Measurements from ENCODE around the gene XYLT1. TPM values are rescaled to one million over a fixed set of nuclear protein-coding genes. Genes with fewer than 3 reads are reported as not detected.

The XYLT1 gene
- polyA plus RNA-seq, 1 donor = 5.5 TPM

- no peak for DNase-seq (ENCODE audit: low read depth)
Observed at GRCh38 chr16:17460890-17461289, 9.9 kb downstream of the XYLT1 start.

GRCh38 chr16:17459903-17460521, 10.7 kb downstream of the XYLT1 start:
- no peak for DNase-seq (ENCODE audit: low read depth)

GRCh38 chr16:17457997-17458396, 12.8 kb downstream of the XYLT1 start:
- no peak for DNase-seq (ENCODE audit: low read depth)

GRCh38 chr16:17457513-17457912, 13.2 kb downstream of the XYLT1 start:
- no peak for DNase-seq (ENCODE audit: low read depth)

GRCh38 chr16:17454162-17454730, 16.5 kb downstream of the XYLT1 start:
- DNase-seq (ENCODE audit: low read depth) = no peak

- DNase-seq (ENCODE audit: low read depth) = no peak
Observed at GRCh38 chr16:17453364-17454038, 17.3 kb downstream of the XYLT1 start.

GRCh38 chr16:17452922-17453321, 17.8 kb downstream of the XYLT1 start:
- no peak for DNase-seq (ENCODE audit: low read depth)

- DNase-seq (ENCODE audit: low read depth) = no peak
Observed at GRCh38 chr16:17451843-17452242, 18.9 kb downstream of the XYLT1 start.

GRCh38 chr16:17450291-17450690, 20.5 kb downstream of the XYLT1 start:
- DNase-seq (ENCODE audit: low read depth) = no peak

GRCh38 chr16:17448640-17449638, 21.8 kb downstream of the XYLT1 start:
- no peak for DNase-seq (ENCODE audit: low read depth)

GRCh38 chr16:17447101-17447569, 23.6 kb downstream of the XYLT1 start:
- no peak for DNase-seq (ENCODE audit: low read depth)

GRCh38 chr16:17446661-17447060, 24.1 kb downstream of the XYLT1 start:
- DNase-seq (ENCODE audit: low read depth) = no peak

GRCh38 chr16:17445421-17445820, 25.3 kb downstream of the XYLT1 start:
- no peak for DNase-seq (ENCODE audit: low read depth)

- DNase-seq (ENCODE audit: low read depth) = no peak
Observed at GRCh38 chr16:17444658-17445057, 26.1 kb downstream of the XYLT1 start.

GRCh38 chr16:17440131-17440530, 30.6 kb downstream of the XYLT1 start:
- DNase-seq (ENCODE audit: low read depth) = no peak

- DNase-seq (ENCODE audit: low read depth) = no peak
Observed at GRCh38 chr16:17439580-17439979, 31.2 kb downstream of the XYLT1 start.

- DNase-seq (ENCODE audit: low read depth) = no peak
Observed at GRCh38 chr16:17437981-17438380, 32.8 kb downstream of the XYLT1 start.

- no peak for DNase-seq (ENCODE audit: low read depth)
Observed at GRCh38 chr16:17437127-17437720, 33.5 kb downstream of the XYLT1 start.

GRCh38 chr16:17435318-17435717, 35.4 kb downstream of the XYLT1 start:
- no peak for DNase-seq (ENCODE audit: low read depth)

- no peak for DNase-seq (ENCODE audit: low read depth)
Observed at GRCh38 chr16:17433577-17434451, 36.9 kb downstream of the XYLT1 start.

Data from forelimb muscle (tissue), 1 donor.